HFFc6 (cell line): ENCODE results near the gene RAB20. TPM values are rescaled to one million over a fixed set of nuclear protein-coding genes. Genes with fewer than 3 reads are reported as not detected.

Experiments
- DNase-seq: peaks from one replicate; pipeline ENCODE4 v3.0.0-alpha.2; 2018
- H3K27ac Mint-ChIP-seq: 2 replicates; pipeline ENCODE4 v1.8.0; 2020; ENCODE audit warnings: mild to moderate bottlenecking, mixed read lengths
- H3K27me3 Mint-ChIP-seq: 2 replicates; pipeline ENCODE4 v1.8.0; 2021; ENCODE audit warnings: mild to moderate bottlenecking, moderate library complexity, mixed read lengths; ENCODE audit not compliant: insufficient read depth
- H3K36me3 Mint-ChIP-seq: 2 replicates; pipeline ENCODE4 v1.8.0; 2021; ENCODE audit warnings: low read depth, mixed read lengths
- H3K4me1 Mint-ChIP-seq: 2 replicates; pipeline ENCODE4 v1.8.0; 2020; ENCODE audit warnings: low read depth, mixed read lengths
- H3K4me3 Mint-ChIP-seq: 2 replicates; pipeline ENCODE4 v1.8.0; 2020; ENCODE audit warnings: mild to moderate bottlenecking, moderate library complexity, mixed read lengths
- H3K9me3 Mint-ChIP-seq: 2 replicates; pipeline ENCODE4 v1.8.0; 2020; ENCODE audit warnings: mild to moderate bottlenecking, mixed read lengths
- total RNA-seq, 6 experiments: library from RNA; stranded (reverse); fragmentation: NEBNext Ultra II Directional; extraction: Animal tissue kit (Norgen Biotek cat#: 25700); gene quantifications; 2 replicates in 1 of 6; 3 replicates in 5 of 6; pipeline ENCODE4 v1.2.3, GENCODE V29; 2021
- TF ChIP-seq, protein P1 (sequence below): fragments of 200-600 bp; sonication (generic); IDR thresholded peaks from 2 replicates; pipeline ENCODE4 v1.5.0; 2021; ENCODE audit warnings: antibody characterized with exemption, mild to moderate bottlenecking

Gene RAB20
- total RNA-seq, 6 experiments from 2014 or later, result 0.40 to 1.0 (median 0.74) TPM

GRCh38 chr13:110518571-110518970 lies 43.0 kb downstream of the RAB20 start:
- TF ChIP-seq, protein P1, sequence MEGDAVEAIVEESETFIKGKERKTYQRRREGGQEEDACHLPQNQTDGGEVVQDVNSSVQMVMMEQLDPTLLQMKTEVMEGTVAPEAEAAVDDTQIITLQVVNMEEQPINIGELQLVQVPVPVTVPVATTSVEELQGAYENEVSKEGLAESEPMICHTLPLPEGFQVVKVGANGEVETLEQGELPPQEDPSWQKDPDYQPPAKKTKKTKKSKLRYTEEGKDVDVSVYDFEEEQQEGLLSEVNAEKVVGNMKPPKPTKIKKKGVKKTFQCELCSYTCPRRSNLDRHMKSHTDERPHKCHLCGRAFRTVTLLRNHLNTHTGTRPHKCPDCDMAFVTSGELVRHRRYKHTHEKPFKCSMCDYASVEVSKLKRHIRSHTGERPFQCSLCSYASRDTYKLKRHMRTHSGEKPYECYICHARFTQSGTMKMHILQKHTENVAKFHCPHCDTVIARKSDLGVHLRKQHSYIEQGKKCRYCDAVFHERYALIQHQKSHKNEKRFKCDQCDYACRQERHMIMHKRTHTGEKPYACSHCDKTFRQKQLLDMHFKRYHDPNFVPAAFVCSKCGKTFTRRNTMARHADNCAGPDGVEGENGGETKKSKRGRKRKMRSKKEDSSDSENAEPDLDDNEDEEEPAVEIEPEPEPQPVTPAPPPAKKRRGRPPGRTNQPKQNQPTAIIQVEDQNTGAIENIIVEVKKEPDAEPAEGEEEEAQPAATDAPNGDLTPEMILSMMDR, result no peak
- H3K27me3 Mint-ChIP-seq, result peaks cover 16% of the 10 kb centered on the region
- H3K27ac Mint-ChIP-seq, result no peak overlapping the region
- no peak overlapping the region for H3K4me3 Mint-ChIP-seq
- no peaks in the 10 kb centered on the region; the same call in 1 of the 2 replicates for H3K36me3 Mint-ChIP-seq
- DNase-seq, result no peak
- no peaks in the 10 kb centered on the region for H3K9me3 Mint-ChIP-seq
- H3K4me1 Mint-ChIP-seq, result no peaks in the 10 kb centered on the region

DNA sequence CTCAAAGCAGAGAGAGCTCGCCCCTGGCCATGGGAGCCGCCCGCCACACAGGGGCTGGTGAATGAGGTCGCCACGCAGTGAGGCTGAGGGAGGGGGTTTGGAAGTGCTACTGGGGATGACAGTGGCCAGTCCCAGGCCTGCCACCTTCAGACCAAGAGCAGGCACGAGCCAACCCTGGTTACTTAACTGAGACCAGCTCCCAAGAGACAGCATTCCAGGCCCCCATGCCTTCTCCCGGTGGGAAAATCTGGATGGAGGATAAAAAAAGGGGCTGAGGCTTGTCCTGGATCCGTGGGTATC lies 43.3 kb downstream of the RAB20 start:
- H3K4me1 Mint-ChIP-seq, result no peaks in the 10 kb centered on the region
- no peaks in the 10 kb centered on the region for H3K9me3 Mint-ChIP-seq
- H3K27ac Mint-ChIP-seq, result no peak overlapping the region
- H3K36me3 Mint-ChIP-seq, result no peaks in the 10 kb centered on the region; the same call in 1 of the 2 replicates
- TF ChIP-seq, protein P1, result no peak
- H3K27me3 Mint-ChIP-seq, result peaks cover 13% of the 10 kb centered on the region
- no peak overlapping the region for H3K4me3 Mint-ChIP-seq
- DNase-seq, result no peak

GRCh38 chr13:110517505-110518225 lies 43.9 kb downstream of the RAB20 start:
- Mint-ChIP-seq H3K27ac (no peak overlapping the region), H3K4me3 (no peak overlapping the region), H3K9me3 (no peaks in the 10 kb centered on the region), H3K4me1 (no peaks in the 10 kb centered on the region), H3K36me3 (peaks cover 4% of the 10 kb centered on the region; the same call in 1 of the 2 replicates), H3K27me3 (peaks cover 9% of the 10 kb centered on the region)
- TF ChIP-seq, protein P1, result no peak
- no peak for DNase-seq

GRCh38 chr13:110516500-110516899 lies 45.0 kb downstream of the RAB20 start:
- H3K27ac Mint-ChIP-seq, result no peak overlapping the region
- H3K4me3 Mint-ChIP-seq, result no peak overlapping the region
- peaks cover 5% of the 10 kb centered on the region for H3K27me3 Mint-ChIP-seq
- TF ChIP-seq, protein P1, result no peak
- H3K9me3 Mint-ChIP-seq, result no peaks in the 10 kb centered on the region
- peaks cover 5% of the 10 kb centered on the region; the same call in 1 of the 2 replicates for H3K36me3 Mint-ChIP-seq
- DNase-seq, result no peak
- no peaks in the 10 kb centered on the region for H3K4me1 Mint-ChIP-seq

GRCh38 chr13:110512198-110512740 lies 49.3 kb downstream of the RAB20 start:
- H3K27me3 Mint-ChIP-seq, result peaks cover 3% of the 10 kb centered on the region; the same call in 1 of the 2 replicates
- H3K4me1 Mint-ChIP-seq, result peaks cover 12% of the 10 kb centered on the region; the same call in 1 of the 2 replicates
- no peak overlapping the region for H3K27ac Mint-ChIP-seq
- peaks cover 5% of the 10 kb centered on the region; the same call in 1 of the 2 replicates for H3K36me3 Mint-ChIP-seq
- H3K9me3 Mint-ChIP-seq, result no peaks in the 10 kb centered on the region
- TF ChIP-seq, protein P1, result no peak
- no peak overlapping the region for H3K4me3 Mint-ChIP-seq
- DNase-seq, result no peak
